HG02763 (cell line): ENCODE data around the gene RNF222.
A peak's percentile ranks its signal among the peaks of the same experiment; 100 is the strongest.
"Not testable (repeated sequence)": the region's sequence is repeated elsewhere in the genome, so short reads cannot be mapped to it uniquely, and the experiment has no call there.

Experiments
- ATAC-seq: cut with Tn5 transposase; IDR thresholded peaks from one replicate; pipeline ENCODE4 v1.9.1; 2021; ENCODE audit warnings: mild to moderate bottlenecking, moderate library complexity; ENCODE audit not compliant: unreplicated experiment

RNF222 gene

GRCh38 chr17:8382052-8382879 lies 15.4 kb downstream of the RNF222 start:
- ATAC-seq, result no peak

DNA sequence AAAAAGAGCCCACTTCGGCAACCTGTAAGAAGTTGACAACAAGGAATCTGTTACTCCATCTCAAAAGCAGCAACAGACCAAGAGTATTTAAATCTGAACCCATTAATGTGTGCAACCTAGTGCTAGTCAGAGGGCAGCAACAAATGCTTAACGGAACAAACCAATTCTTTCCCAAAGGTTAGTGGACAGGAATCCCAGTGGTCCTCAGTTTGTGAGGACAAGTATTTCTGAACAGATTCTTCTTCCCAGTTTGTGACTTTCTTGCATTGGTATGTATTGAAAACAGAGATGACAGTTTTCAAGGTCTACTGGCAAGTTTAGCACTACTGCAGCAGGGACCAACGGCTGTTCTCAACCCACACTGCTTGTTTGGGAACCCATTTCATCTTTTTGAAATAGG lies 17.6 kb downstream of the RNF222 start:
- no peak for ATAC-seq

DNA sequence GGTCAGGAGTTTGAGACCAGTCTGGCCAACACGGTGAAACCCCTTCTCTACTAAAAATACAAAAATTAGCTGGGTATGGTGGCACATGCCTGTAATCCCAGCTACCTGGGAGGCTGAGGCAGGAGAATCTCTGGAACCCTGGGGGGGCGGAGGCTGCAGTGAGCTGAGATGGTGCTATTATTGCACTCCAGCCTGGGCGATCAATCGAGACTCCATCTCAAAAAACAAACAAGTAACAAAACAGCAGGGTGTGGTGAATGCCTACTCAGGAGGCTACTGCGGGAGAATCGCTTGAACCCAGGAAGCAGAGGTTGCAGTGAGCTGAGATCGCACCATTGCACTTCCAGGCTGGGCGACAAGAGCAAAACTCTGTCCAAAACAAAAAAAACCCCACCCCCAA lies 19.5 kb downstream of the RNF222 start:
- not testable (repeated sequence) for ATAC-seq

- ATAC-seq, result no peak
These were observed 20.2 kb downstream of the RNF222 start for GRCh38 chr17:8377422-8377821.

DNA sequence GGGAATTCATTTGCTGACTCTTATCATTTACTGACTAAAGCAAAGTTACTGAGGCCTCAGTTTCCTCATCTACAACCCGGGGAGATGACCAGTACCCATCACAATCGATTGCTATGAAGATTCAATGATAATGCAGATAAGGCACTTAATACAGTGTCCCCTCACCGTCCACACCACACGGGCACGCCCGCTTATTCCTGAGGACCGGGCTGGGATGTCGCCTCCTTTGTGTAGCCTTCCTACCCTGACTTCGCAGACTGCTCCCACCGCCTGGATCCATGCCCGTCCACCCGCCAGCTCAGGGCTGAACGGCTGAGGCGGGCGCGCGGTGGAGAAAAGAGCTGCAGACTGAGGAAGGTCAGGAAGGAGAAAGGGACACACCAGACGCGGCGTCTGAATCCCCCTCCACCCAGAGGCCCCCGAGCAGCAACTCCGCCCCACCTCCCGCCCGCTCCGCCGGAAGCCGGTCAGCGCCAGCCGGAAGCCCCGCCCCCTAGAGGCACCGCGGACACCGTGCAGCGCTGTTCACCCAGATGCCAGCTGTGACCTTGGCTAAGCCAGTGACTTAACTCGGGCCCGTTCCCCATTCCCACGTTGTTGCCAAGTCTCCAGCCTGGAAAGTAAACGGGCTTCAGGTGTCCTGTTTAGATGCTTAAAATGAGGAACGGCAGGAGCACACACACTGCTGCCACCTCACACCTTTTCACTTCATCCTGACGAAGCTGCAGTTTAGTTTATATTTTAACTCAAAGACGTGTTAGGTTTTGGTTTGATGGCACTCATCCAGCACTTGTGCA lies 21.2 kb downstream of the RNF222 start, which contains the start of gene KRABD2:
Gene KRABD2 (minus strand): TSS at position 434 of the 797 bp plus-strand sequence.
- peak; percentile 83 for ATAC-seq

DNA sequence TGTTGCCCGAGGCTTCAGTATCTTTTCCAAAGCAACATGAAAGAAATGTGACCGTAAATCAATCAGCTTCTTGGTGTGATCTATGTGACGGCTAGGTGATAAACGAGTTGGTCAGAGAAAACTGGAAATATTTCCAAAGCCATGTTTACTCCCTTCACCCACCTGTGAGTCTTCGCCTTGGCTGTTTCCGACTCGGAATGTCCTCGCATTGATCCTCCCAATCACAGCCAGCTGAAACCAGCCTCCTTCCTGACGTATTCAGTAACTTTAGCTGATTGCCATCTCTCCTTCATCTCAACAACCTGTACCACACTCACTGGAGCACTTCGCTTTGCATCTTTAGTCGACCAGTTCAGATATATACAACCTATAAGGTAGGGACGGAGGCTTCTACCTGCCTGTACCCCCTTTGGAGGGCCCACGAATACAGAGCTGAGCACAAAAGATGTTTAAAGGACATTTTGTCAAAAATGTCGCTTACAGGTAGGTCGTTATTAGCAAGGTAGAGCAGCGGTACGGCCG lies 21.8 kb downstream of the RNF222 start:
- ATAC-seq, result peak; percentile 8

GRCh38 chr17:8373856-8374255 lies 23.8 kb downstream of the RNF222 start:
- ATAC-seq, result not testable (repeated sequence)

DNA sequence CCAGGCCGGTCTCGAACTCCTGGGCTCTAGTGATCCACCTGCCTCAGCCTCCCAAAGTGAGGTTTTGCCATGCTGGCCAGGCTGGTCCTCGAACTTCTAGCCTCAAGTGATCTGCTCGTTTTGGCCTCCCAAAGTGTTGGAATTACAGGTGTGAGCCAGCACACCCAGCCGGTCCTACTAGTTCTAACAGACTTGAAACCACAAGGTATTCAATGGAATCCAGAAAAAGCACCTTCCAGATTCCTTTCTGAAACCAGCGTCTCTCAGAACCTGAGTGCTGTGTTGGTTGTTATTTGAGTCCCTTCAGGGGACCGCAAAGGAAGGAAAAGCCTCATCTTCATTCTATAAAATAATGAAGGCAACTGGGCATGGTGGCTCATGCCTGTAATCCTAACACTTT lies 25.2 kb downstream of the RNF222 start:
- no peak for ATAC-seq

DNA sequence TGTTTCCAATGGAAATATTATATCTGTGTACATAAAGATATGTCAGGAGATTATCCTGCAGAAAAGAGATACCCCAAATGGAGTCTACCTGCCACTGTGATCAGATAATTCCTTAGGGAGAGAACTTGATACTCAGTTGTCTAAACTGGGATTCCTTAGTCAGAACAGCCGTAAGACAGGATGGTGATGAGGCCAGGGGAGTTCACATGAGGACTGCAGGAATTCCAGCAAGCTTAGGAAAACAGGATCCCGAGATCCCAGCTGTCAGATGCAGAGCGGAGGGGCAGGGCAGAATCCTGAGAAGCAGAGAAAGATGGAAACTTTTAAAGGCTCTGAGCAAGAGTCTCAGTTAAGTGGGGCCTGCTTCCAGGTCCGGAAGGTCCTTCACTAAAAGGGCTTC lies 25.8 kb downstream of the RNF222 start:
- no peak for ATAC-seq

DNA sequence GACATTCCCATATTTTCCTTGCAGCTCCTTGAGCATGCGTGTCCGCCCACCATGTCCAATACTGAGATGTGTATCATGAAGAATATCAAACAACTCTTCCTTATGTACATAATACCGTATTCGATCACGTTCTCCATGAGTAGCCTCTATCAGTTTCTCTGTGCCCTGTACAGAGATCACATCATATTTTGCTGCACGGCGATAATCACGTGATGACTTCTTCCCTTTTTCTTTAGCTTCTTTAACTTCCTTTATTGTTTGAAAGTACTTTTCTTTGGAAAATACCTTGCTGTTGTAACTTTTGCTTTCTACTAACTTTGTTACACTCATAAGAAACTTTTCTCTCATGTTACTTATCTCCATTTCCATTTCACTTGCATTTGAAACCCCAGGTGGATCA lies 27.7 kb downstream of the RNF222 start:
- ATAC-seq, result no peak

DNA sequence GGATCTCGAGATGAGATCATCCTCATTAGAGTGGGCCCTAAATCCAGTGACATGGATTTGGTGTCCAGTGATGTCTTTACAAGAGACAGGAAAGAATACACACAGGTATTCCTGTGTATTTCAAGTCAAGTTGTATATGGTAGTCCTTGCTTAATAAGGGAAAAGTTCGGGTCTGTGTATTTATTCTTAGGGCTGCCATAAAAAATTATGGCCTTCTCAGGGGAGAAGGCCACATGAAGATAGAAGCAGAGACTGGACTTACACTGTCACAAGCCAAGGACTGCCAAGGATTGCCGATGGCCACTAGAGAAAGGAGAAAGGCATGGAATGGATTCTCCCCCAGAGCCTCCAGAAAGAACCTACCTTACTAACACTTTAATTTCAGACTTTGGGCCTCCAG lies 29.4 kb downstream of the RNF222 start:
- no peak for ATAC-seq

DNA sequence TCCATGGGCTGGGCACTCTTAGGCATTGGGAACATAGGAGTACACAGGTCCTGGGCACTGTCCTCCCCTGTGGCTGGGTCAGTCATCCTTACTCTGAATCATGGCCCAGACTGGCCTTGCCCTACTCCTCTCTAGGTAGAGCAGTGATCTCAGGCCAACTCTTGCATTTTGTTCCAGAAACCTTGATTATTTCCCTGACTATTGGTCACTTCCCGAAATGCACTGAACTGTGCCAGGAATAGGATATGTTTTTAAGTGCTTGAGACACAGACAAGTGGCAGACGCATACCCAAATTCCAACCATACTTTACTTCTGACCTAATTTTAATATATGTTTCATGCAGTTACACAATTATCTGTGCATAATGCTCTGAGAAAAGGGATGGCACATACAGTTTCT lies 31.4 kb downstream of the RNF222 start:
- no peak for ATAC-seq

DNA sequence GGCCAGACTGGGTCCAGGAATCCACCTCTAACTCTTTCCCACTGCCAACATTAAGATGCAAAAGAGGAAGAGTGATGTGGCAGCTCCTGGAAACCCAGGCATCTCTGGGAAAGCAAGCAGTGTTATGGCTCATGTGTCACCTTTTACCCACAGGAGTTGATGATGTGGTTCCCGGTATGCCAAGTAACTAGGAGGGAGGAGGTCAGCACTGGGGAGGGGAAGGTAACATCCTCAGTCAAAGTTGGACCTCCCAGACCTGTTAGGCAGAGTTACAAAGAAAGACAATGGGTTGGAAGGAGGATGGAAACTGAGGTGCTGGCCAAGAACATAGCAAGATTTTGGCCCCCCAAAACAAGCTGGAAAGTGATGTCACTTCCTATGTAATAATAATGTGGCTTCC lies 32.5 kb downstream of the RNF222 start:
- no peak for ATAC-seq

GRCh38 chr17:8362651-8363332 lies 34.8 kb downstream of the RNF222 start:
- ATAC-seq, result no peak

- no peak for ATAC-seq
These were observed 36.9 kb downstream of the RNF222 start for GRCh38 chr17:8360751-8361150.

DNA sequence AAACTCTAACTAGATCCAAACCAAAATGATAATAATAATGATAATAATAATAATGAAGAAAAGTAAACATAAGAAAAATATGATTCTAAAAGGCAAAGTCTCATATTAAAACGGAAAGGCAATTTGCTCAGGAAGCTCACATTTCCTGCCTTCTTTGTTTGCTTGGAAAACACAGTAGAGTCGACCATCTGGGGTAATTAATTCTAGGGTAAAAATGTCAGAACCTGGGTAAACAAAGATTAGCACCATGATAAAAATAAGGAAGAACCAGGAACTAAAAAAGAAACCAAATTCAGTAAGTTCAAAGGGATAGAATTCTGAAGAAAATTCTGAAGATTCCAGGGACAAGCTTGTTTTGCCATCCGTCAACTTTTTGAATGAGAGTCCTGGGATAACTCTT lies 37.4 kb downstream of the RNF222 start:
- ATAC-seq, result no peak

GRCh38 chr17:8359769-8360168 lies 37.9 kb downstream of the RNF222 start:
- ATAC-seq, result no peak

- ATAC-seq, result no peak
These were observed 39.7 kb downstream of the RNF222 start for GRCh38 chr17:8357910-8358309.

DNA sequence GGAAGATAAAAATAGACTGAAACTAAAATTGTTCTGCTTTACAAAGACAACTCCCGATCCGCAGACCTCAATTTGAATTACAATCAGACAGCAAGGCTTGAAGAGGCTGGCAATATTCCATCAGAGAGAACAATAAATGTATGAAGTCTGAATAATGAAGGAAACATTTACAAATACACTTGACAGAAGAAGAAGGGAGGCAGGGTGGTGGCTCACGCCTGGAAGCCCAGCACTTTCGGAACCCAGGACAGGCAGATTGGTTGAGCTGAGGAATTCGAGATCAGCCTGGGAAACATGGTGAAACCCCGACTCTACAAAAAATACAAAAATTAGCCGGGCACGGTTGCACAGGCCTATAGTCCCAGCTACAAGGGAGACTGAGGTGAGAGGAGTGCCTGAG lies 43.4 kb downstream of the RNF222 start:
- no peak for ATAC-seq

GRCh38 chr17:8353736-8354135 lies 43.9 kb downstream of the RNF222 start:
- ATAC-seq, result no peak

DNA sequence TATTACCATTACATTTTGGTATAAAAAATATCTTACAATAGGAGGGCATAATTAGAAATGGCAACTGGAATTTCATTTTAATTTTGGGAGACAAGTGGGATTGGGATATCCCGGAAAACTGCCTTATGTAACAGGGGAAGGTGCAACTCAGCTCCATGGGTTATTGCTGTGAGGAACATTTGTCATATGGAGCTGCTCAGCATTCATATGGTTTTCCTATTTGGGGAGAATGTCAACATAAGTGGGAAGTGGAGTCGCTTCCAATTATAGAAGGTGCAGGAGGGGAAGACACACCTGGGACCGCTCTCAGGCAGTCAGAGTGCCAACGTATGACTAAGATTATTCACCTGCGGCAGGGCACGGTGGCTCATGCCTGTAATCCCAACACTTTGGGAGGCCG lies 47.3 kb downstream of the RNF222 start:
- ATAC-seq, result no peak
